GM04503 (cell line): ENCODE measurements around the gene EEF1AKMT3.

Source experiments
- DNase-seq: peaks from one replicate; pipeline ENCODE4 v3.0.0-alpha.2; 2012; ENCODE audit warnings: low read depth

EEF1AKMT3 gene

DNA sequence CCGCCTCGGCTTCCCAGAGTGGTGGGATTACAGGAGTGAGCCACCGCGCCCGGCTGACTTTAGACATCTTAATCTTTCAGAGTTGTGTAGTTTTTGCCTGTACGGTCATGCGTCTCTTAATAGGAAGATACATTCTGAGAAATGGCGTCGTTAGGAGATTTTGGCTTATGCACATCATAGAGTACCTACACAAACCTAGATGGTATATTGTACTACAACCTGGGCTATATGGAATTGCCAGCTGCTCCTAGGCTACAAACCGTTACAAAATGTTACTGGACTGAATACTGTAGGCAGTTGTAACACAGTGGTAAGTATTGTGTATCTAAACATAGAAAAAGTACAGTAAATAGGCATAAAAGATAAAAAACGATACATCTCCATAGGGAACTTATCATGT lies 11.4 kb downstream of the EEF1AKMT3 start:
- no peak for DNase-seq

DNA sequence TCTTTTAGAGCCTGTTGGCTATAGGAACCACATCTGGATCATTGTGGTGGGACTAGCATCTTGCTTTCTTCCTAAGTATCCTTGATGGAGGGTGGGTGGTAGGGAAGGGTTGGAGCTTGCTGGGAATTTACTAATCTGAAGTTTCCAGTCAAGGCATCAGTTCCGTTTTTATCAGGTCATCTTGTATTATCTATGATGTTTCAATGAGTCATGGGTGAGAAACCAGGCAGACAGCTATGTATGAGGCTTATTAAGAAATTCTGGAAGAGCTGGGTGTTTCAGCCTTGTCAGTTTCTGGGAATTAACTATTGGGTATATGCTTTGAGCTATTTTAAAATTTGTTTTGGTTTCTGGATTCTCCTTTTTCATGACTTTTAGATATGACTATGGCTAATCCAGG lies 21.5 kb downstream of the EEF1AKMT3 start:
- DNase-seq, result peak; percentile 63

GRCh38 chr12:57795354-57795753 lies 22.9 kb downstream of the EEF1AKMT3 start:
- DNase-seq, result no peak

DNA sequence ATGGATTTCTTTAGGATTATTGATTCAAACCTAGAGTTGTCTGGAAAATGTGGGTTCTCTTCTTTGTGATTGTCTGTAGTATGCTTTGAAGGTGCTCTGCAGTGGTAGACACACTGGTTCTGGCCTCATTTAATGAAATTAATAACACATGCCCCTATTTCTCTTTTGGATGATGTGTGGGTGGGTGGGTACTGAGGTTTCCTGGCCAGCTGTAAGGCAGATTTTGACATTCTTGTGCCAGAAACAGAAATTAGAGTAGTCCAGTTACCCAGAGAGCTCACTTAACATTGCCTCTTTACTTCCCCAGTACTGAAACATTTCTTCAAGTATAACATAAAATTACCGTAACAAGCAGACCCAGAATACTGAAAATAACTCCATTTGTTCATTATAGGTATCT lies 24.6 kb downstream of the EEF1AKMT3 start:
- DNase-seq, result no peak

DNA sequence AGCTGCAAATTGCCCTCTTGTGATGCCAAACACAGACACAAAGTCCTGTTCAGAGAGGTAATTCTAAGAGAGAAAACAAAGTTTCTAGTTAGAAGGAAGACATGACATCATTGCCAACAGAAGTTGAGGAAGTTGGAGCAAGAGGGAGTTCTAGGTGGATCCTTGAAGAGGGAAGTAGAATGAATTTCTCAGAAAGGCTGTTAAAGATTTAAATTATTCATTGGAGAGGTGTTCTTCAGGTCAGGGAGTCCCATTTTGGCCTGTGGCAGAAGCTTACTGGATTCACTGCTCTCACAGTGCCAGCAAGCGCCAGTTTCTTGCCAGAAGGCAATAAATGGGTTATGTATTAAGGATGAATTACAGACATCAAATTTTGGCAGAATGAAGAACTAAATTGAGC lies 25.5 kb downstream of the EEF1AKMT3 start:
- DNase-seq, result no peak

- no peak for DNase-seq
Measured at GRCh38 chr12:57800965-57801364, 28.6 kb downstream of the EEF1AKMT3 start.

DNA sequence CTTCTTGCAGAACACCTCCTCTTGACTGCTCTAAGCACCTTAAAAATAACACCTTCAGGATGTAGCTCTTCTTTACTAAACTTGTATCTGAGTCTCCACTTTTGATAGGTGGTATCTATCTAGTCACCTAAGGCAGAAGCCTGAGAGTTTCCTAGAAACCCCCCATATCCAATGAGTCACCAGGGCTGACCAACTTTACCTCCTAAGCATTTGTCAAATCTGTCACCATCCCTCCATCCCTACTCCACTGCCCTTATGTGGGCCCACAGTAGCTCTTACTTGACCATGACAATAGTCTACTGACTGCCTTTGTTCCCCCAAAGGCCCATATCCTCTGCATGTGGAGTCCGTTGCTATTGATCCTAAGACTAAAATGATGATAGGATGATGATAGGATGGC lies 30.2 kb downstream of the EEF1AKMT3 start:
- DNase-seq, result no peak

- DNase-seq, result no peak
Measured at GRCh38 chr12:57803319-57803893, 31.0 kb downstream of the EEF1AKMT3 start.

DNA sequence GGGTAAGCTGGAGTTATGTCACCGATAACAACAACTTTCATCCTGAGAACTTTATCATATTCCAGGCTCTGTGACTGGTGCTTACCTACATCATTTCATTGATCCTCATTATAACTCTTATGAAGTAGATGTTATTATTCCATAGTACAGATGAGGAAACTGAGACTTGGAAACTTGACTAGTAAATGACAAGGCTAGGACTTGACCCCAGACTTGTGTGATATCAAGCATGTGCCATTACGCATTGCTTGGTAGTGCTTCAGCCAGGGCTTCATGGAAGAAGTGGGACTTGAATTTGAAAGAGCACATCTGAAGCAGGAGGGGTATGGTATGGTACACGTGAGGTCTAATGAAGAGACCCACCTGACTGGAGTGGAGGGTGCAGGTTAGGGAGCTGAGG lies 34.3 kb downstream of the EEF1AKMT3 start:
- no peak for DNase-seq

GRCh38 chr12:57807285-57807684 lies 34.9 kb downstream of the EEF1AKMT3 start:
- DNase-seq, result no peak

- DNase-seq, result no peak
Measured at GRCh38 chr12:57808351-57808750, 35.9 kb downstream of the EEF1AKMT3 start.

DNA sequence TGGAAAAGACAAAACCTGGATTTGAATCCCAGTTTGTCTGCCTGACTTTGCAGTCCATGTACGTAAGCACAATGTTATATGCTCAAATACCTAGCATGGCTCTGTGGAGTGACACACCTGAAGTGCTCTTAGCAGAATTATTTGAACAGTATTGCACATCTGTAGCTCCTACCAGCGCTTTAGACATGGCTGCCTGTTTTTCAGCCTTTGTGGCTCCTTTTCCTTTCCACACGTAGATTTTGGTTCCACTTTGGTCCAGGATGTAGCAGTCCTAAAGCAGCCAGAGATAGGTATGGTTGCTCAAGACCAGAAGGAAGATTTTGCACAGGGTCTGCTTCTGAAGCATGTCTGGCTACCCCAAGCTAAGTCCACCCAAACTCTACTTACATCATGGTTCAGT lies 37.0 kb downstream of the EEF1AKMT3 start:
- DNase-seq, result no peak

DNA sequence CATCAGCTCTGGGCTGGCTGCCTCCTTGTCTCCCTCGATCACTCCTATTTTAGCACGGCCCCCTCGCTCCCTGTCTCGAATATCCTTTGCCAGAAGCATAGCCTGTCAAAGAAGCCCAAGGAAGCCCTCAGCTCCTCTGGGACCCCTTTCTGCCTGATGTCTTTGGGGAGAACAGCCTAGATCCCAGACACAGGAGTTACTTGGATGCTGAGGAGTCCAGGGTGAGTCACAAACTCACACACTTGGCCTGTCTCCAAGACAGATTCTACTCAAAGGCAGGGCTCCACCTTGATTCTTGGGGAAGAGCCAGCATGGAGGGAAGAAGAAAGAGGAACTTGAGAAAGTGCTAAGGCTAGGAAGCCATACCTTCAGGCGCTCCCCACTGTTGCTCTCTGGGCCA lies 38.0 kb downstream of the EEF1AKMT3 start:
- no peak for DNase-seq

- no peak for DNase-seq
Measured at GRCh38 chr12:57811028-57811755, 38.8 kb downstream of the EEF1AKMT3 start.

DNA sequence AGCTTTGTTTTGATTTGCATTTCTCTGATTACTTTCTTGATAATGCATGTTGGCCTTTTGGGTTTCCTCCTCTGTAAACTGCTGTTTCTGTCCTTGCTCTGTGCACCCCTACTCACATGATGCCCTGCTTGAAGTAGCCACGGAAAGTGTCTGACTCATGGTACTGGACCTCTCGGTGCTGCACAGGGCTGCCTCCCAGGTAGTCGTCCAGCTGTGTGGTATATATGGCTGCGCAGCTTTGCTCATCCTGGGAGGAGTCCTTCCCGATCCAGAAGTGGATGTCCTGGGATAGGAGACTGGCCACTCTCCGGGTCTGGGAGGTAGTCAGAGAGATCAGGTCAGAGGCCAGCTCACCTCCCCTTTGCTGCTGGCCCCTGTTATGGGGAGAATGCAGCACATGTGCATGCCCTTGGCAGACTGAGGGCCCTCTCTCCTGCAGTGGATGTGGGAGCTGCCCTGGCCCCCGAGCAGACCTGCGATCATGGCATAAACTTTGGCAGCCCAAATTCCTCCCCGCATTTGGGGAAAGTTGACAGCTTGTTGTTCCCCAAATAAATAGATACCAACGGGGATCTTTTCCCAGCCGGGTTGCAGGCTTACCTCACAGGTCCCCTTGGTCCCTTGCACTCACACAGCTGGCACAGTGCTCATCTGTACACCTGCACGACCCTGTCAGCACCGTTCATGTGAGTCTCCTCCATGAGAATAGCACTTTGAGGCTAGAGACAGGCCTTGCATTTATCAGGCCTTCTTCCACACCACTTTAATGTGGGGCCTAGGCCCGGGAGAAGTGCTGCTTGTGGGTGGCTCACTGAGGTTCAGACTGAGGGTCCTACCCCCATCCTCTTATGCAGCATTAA lies 40.9 kb downstream of the EEF1AKMT3 start:
- no peak for DNase-seq

DNA sequence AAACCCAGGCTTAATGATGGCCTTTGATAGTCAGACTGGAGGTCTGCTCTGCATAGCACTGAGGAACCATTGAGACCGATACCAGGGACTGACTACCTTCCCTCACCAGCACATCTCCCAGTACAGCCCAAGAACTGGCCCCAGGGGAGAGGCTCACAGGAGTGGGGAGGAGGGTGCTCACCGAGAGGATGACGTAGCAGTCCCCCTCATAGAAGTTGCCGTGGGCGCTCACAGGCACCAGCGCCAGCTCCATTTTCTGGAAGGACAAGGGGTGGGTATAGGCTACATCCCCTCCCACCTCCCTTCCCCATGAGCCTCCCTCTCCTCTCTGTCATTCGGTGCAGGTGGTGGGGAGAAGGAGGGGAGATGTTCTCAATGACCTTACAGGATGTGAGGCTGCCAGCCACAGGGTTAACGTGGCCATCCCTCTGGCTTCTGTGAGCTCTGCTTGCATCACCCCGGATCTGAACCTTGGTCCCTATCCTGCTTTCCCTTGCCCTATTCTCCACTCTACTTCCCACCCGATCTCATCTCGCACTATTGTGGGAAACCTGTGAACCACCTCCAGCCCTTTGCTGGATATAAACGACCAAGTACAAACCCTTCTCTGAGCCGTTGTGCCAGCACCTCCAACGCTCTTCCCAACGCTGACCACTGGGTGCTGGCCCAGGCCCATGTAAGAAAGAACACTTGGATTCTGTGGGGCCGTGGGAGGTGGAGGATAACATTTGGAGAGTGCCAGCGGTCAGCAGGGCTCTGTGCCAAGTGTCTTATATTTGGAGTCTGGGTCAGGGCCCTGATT lies 41.8 kb downstream of the EEF1AKMT3 start:
- no peak for DNase-seq

DNA sequence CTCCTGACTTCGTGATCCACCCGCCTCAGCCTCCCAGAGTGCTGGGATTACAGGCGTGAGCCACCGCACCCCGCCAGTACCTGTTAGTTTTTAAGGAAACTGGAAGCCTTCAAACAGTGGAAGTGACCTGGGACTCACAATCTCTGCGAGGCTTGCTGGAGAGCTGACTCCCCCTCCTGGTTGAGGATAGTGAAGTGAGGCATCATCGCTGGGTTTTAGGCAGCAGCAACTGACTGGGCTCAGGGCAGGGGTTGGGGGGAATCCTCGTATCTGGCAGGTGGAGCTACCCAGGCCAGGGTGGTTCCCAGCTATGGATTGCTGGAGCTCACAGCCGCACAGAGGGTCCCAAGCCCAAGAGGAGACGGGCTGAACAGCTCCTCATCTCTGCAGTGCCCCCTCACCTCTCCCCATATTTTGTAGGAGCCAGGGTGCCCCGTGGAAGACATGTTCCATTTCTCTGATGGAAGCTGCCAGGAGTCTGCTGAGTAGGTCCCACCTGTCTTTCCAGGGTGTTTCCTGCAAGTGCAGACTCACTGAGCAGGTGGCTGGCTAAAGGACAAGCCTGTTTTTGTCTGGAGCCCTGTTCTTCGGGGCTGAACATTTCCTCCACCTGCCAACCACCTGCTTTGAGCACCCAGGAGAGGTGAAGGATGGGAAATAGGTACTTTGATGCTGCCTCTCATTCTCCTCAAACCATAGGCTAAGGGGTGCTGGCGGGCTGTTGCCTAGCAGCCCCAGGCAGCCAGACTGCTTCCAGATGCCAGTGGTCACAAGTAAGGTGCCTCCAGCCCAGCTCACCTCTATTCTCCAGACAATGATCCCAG lies 43.0 kb downstream of the EEF1AKMT3 start:
- DNase-seq, result no peak

DNA sequence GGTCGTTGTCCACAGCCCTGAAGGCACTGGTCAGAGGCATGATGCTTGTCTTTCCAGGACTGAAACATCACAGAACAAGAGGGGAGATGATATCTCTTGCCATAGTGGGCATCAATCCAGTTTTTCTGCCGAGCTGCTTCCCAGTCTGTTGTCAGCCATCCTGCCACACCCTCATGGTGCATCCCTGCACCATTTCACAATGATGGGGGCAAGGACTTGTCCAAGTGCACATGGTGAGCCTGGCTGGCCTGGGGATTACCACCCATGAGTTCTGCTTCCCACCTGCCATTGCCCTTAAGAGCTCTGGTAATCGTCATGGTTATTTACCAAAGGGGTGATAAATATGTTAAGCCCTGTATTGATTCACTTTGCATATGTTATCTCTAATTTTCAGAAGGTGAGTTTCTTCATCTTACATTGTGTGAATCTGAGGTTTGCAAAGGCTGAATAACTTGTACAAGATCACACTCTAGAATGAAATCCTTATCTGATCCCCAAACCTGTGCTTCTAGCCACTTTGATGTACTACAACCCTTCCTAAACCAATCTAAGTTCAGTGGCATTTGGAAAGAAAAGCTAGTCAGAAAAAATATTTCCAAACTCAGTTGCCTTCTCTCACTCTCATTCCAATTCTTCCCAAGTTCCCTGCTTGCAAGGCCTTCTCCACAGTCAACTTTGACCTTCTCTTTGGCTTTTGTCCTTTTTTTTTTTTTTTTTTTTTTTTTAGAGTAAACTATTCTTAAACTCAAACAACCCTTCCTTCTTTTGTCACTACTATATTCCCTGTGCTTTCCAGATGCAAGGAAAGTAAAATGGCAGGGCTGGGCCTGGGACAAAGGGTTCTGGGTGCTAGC lies 43.8 kb downstream of the EEF1AKMT3 start:
- DNase-seq, result no peak

DNA sequence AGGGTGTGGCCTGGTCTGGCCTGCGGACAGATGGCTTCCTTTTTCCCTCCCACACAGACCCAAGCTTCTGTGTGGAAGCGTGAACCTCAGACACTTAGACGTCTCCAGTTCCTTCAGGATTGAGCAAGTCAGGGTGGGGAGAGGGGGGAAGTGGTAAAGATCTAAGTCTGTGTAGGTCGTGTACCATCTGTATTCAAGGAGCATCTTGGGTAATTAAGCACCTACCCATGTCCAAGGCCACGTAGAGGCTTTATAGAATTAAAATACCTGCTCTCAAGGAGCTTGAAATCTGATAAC lies 44.4 kb downstream of the EEF1AKMT3 start:
- no peak for DNase-seq

DNA sequence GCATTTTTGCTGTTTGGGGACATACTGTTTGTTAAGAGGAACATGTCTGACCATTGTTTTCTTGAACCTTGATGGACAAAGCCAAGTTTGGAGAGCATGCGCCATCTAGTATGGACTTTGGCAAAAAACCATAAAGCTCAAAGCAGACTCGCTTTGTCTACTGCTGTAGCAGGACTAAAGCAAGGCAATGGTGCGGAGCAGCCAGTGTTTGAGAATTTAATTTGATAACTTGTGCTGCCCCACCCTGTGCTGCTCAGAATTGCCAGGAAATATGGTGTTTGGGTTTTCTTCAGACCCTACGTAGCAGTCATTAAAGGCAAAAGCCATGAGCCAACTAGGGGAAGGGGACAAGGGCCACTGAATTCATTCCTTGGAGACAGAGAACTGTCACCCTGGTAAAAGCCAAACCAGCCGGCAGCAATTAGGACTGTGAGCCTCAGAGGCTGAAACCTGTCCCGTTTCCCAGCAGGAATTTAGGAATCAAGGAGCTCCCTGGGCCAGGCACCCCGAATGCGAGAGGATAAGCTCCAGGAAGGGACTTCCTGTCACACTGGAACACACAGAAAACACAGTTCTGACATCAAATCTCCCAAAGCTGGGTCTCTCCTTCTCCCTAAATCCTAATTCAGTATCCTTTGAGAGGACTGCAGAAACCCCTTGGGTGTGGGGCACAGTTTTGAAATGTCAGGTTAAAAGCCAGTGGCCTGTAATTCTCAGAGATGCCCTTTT lies 45.0 kb downstream of the EEF1AKMT3 start:
- no peak for DNase-seq
